AG10803 (cell line): ENCODE data around the gene CNTNAP2.

Experiments
- DNase-seq: peaks from one replicate; pipeline ENCODE4 v3.0.0; 2010; ENCODE audit warnings: low read depth
- H3K4me3 ChIP-seq: 2 replicates; pipeline ENCODE4 v1.5.1; 2011; ENCODE audit warnings: mild to moderate bottlenecking, low read length, control low read depth
- CTCF ChIP-seq: conservative IDR thresholded peaks from 2 replicates; pipeline ENCODE4 v1.5.1; 2011; ENCODE audit warnings: mild to moderate bottlenecking, low read length, control low read depth, inconsistent platforms

The CNTNAP2 gene

GRCh38 chr7:148014001-148014400 is 1897.4 kb downstream of the CNTNAP2 start:
- H3K4me3 ChIP-seq = no peak overlapping the region
- no peak for TF ChIP-seq CTCF
- no peak for DNase-seq

GRCh38 chr7:148014541-148014940 is 1897.9 kb downstream of the CNTNAP2 start:
- DNase-seq = peak; percentile 3
- TF ChIP-seq CTCF = no peak

GRCh38 chr7:148017126-148017525 is 1900.5 kb downstream of the CNTNAP2 start:
- H3K4me3 ChIP-seq = no peak overlapping the region

More at GRCh38 chr7:148014541-148014940, 1897.9 kb downstream of the CNTNAP2 start:
- H3K4me3 ChIP-seq = no peak overlapping the region

GRCh38 chr7:148020679-148021078 is 1904.1 kb downstream of the CNTNAP2 start:
- no peak overlapping the region for H3K4me3 ChIP-seq
- no peak for TF ChIP-seq CTCF
- no peak for DNase-seq

More at GRCh38 chr7:148017126-148017525, 1900.5 kb downstream of the CNTNAP2 start:
- no peak for TF ChIP-seq CTCF
- no peak for DNase-seq

- H3K4me3 ChIP-seq = no peak overlapping the region
- no peak for DNase-seq
- no peak for TF ChIP-seq CTCF
Observed at GRCh38 chr7:148021507-148022045, 1905.0 kb downstream of the CNTNAP2 start.

GRCh38 chr7:148022832-148023231 is 1906.2 kb downstream of the CNTNAP2 start:
- DNase-seq = no peak
- no peak overlapping the region for H3K4me3 ChIP-seq
- TF ChIP-seq CTCF = no peak

- DNase-seq = no peak
- no peak overlapping the region for H3K4me3 ChIP-seq
- TF ChIP-seq CTCF = no peak
Observed at GRCh38 chr7:148026713-148027112, 1910.1 kb downstream of the CNTNAP2 start.
